IMR-90 (cell line): ENCODE measurements around the gene MFSD2A. TPM values are rescaled to one million over a fixed set of nuclear protein-coding genes. Genes with fewer than 3 reads are reported as not detected.
"Not testable (repeated sequence)": the region's sequence is repeated elsewhere in the genome, so short reads cannot be mapped to it uniquely, and the experiment has no call there.

Experiments
- ATAC-seq: fragments of 200-7000 bp; cut with Tn5 transposase; 2 replicates; pipeline ENCODE4 v1.9.1; 2020; ENCODE audit warnings: low read depth, mild to moderate bottlenecking, moderate library complexity
- BruUV-seq: library from RNA; stranded (reverse); fragments of 400-500 nt; replicated peaks from 2 replicates; lab custom pipeline; 2021; lab: Mats Ljungman, UMichigan
- CTCF ChIA-PET: fragments of 300-600 bp; formaldehyde crosslinking; extraction: SDS; loops from one replicate; lab custom pipeline; 2021; ENCODE audit warnings: antibody characterized with exemption; lab: Yijun Ruan, JAX
- POLR2A ChIA-PET: fragments of 300-600 bp; sonication (Branson Sonifier 250); formaldehyde crosslinking; loops from one replicate; lab custom pipeline; 2022; ENCODE audit warnings: antibody characterized with exemption; ENCODE audit not compliant: unreplicated experiment; lab: Charles Lee
- DNase-seq: peaks from one replicate; pipeline ENCODE4 v3.0.0; 2013
- H2AFZ ChIP-seq: replicated peaks from 2 replicates; pipeline ENCODE3; 2013; ENCODE audit warnings: low read length, mild to moderate bottlenecking; ENCODE audit not compliant: poor library complexity
- H2AK5ac ChIP-seq: 2 replicates; pipeline ENCODE4 v1.6.1; 2013; ENCODE audit warnings: low read depth, low read length, inconsistent platforms
- H2AK9ac ChIP-seq: replicated peaks from 2 replicates; pipeline ENCODE3; 2013; ENCODE audit warnings: mild to moderate bottlenecking, low read depth, low read length, moderate library complexity; ENCODE audit not compliant: poor library complexity
- H2BK120ac ChIP-seq: 2 replicates; pipeline ENCODE4 v1.6.1; 2013; ENCODE audit warnings: low read depth, low read length, inconsistent platforms
- H2BK15ac ChIP-seq: 3 replicates; pipeline ENCODE4 v1.6.1; 2013; ENCODE audit warnings: low read depth, low read length, inconsistent platforms
- H2BK20ac ChIP-seq: 2 replicates; pipeline ENCODE4 v1.6.1; 2013; ENCODE audit warnings: low read depth, mild to moderate bottlenecking, inconsistent platforms, low read length, moderate library complexity
- H2BK5ac ChIP-seq: 2 replicates; pipeline ENCODE4 v1.6.1; 2013; ENCODE audit warnings: mild to moderate bottlenecking, low read depth, low read length, inconsistent platforms; ENCODE audit not compliant: poor library complexity, severe bottlenecking
- H3K14ac ChIP-seq: replicated peaks from 2 replicates; pipeline ENCODE4 v1.6.1; 2013; ENCODE audit warnings: low read depth, low read length, inconsistent platforms
- H3K18ac ChIP-seq: 2 replicates; pipeline ENCODE4 v1.6.1; 2013; ENCODE audit warnings: low read depth, low read length, control low read depth
- H3K23ac ChIP-seq: 2 replicates; pipeline ENCODE4 v1.6.1; 2013; ENCODE audit warnings: low read depth, low read length, inconsistent platforms
- H3K27ac ChIP-seq: 2 replicates; pipeline ENCODE4 v1.5.1; 2013; ENCODE audit warnings: mild to moderate bottlenecking, control low read depth, low read length; ENCODE audit not compliant: insufficient read depth
- H3K27me3 ChIP-seq: 2 replicates; pipeline ENCODE4 v1.6.1; 2013; ENCODE audit warnings: low read length; ENCODE audit not compliant: control insufficient read depth, insufficient read depth
- H3K36me3 ChIP-seq: 2 replicates; pipeline ENCODE4 v1.6.1; 2013; ENCODE audit warnings: low read length, mixed read lengths; ENCODE audit not compliant: control insufficient read depth, insufficient read depth
- H3K4ac ChIP-seq: 2 replicates; pipeline ENCODE4 v1.6.1; 2013; ENCODE audit warnings: low read depth, low read length, inconsistent platforms
- H3K4me1 ChIP-seq: 2 replicates; pipeline ENCODE4 v1.6.1; 2013; ENCODE audit warnings: low read length, mixed read lengths; ENCODE audit not compliant: control insufficient read depth, insufficient read depth
- H3K4me2 ChIP-seq: 2 replicates; pipeline ENCODE4 v1.6.1; 2013; ENCODE audit warnings: low read depth, mild to moderate bottlenecking, control low read depth, low read length, moderate library complexity
- H3K4me3 ChIP-seq: 2 replicates; pipeline ENCODE4 v1.5.1; 2013; ENCODE audit warnings: low read depth, mild to moderate bottlenecking, control low read depth, low read length, moderate library complexity; ENCODE audit not compliant: insufficient read depth
- H3K56ac ChIP-seq: 2 replicates; pipeline ENCODE4 v1.6.1; 2013; ENCODE audit warnings: low read length, inconsistent platforms; ENCODE audit not compliant: insufficient read depth; ENCODE audit errors: extremely low read depth
- H3K79me1 ChIP-seq, 2 experiments: 2 replicates each; pipeline ENCODE4 v1.6.1; 2013; ENCODE audit warnings: low read length in 2 of 2, inconsistent platforms in 1 of 2, low read depth in 1 of 2
- H3K9ac ChIP-seq: 2 replicates; pipeline ENCODE4 v1.6.1; 2013; ENCODE audit warnings: low read depth, low read length, control low read depth
- H3K9me1 ChIP-seq: 2 replicates; pipeline ENCODE4 v1.6.1; 2013; ENCODE audit warnings: low read length, inconsistent platforms; ENCODE audit not compliant: insufficient read depth
- H3K9me3 ChIP-seq: 2 replicates; pipeline ENCODE4 v1.6.1; 2013; ENCODE audit warnings: low read length; ENCODE audit not compliant: control insufficient read depth, insufficient read depth
- H4K20me1 ChIP-seq: 2 replicates; pipeline ENCODE4 v1.6.1; 2013; ENCODE audit warnings: low read length, inconsistent platforms; ENCODE audit not compliant: insufficient read depth
- H4K5ac ChIP-seq: 2 replicates; pipeline ENCODE4 v1.6.1; 2013; ENCODE audit warnings: mild to moderate bottlenecking, low read depth, low read length, control low read depth
- H4K8ac ChIP-seq, 2 experiments: 2 replicates each; pipeline ENCODE4 v1.6.1; 2013; ENCODE audit warnings: low read depth in 2 of 2, low read length in 2 of 2, control low read depth in 1 of 2, inconsistent platforms in 1 of 2
- H4K91ac ChIP-seq: 2 replicates; pipeline ENCODE4 v1.6.1; 2013; ENCODE audit warnings: low read depth, low read length, inconsistent platforms; ENCODE audit not compliant: insufficient read depth
- WGBS, 2 experiments: methylation state at CpG; one replicate each; pipeline versions ENCODE4 v1.1.5 to v1.1.7; 2013; ENCODE audit warnings: missing lambda C conversion rate in 2 of 2; ENCODE audit not compliant: insufficient read length in 1 of 2; ENCODE audit errors: extremely low coverage in 2 of 2; 5-methylcytosine and 5-hydroxymethylcytosine counted together
- dilution Hi-C: fragments of 300-500 bp; cut with HindIII; formaldehyde crosslinking; loops from one replicate; pipeline ENCODE4 v1.14.3; 2018; ENCODE audit warnings: low sequenced_read_pairs; ENCODE audit not compliant: unreplicated experiment
- in situ Hi-C: fragments of 300-500 bp; cut with MboI; formaldehyde crosslinking; loops from 3 replicates; pipeline ENCODE4 v1.14.3; 2019; ENCODE audit warnings: low sequenced_read_pairs, inconsistent platforms, mixed read lengths
- intact Hi-C: fragments of 100-400 bp; cut with micrococcal nuclease; formaldehyde crosslinking; loops from 2 replicates; pipeline ENCODE4 v1.10.0; 2022
- polyA plus RNA-seq, 3 experiments: library from polyadenylated mRNA; depleted of rRNA; stranded (reverse); fragments of >200 nt; gene quantifications; 2 replicates each; pipeline ENCODE4 v1.2.3, GENCODE V29; 2012; ENCODE audit warnings: low replicate concordance in 1 of 3
- total RNA-seq: library from RNA; depleted of rRNA; stranded (reverse); fragments of >200 nt; gene quantifications from 2 replicates; pipeline ENCODE4 v1.2.3, GENCODE V29; 2012

MFSD2A gene
- total and polyA plus RNA-seq, 2 of the 4 experiments (the other 2 are of a cell fraction): 5.7 to 7.3 TPM

- H3K18ac ChIP-seq, H2AK9ac ChIP-seq, H3K9ac ChIP-seq, H3K9me1 ChIP-seq, H2BK15ac ChIP-seq, H3K23ac ChIP-seq, H3K27ac ChIP-seq, H4K20me1 ChIP-seq, DNase-seq, H3K4ac ChIP-seq, H3K4me1 ChIP-seq, H3K4me2 ChIP-seq, dilution Hi-C loops, H4K91ac ChIP-seq, POLR2A ChIA-PET, H2AK5ac ChIP-seq, H4K8ac ChIP-seq, H3K9me3 ChIP-seq, H3K14ac ChIP-seq, intact Hi-C loops, H4K5ac ChIP-seq, H3K4me3 ChIP-seq, ATAC-seq, BruUV-seq, H2AFZ ChIP-seq, H2BK20ac ChIP-seq, H3K79me1 ChIP-seq, CTCF ChIA-PET, H3K36me3 ChIP-seq, H2BK5ac ChIP-seq, H3K27me3 ChIP-seq, H3K56ac ChIP-seq, H2BK120ac ChIP-seq: not testable (repeated sequence)
- WGBS, 2 experiments: no CpG with 5 or more reads among the region's 2 CpGs
- in situ Hi-C loops: loop anchor here (5.0 kb wide), 1 partner anchor 48 kb away; no protein-coding TSS in a partner anchor
Measured at GRCh38 chr1:39984480-39984879, 29.5 kb downstream of the MFSD2A start.
